ENCODE results near the gene GPSM1.

The GPSM1 gene

GRCh38 chr9:136291306-136292025 lies 35.9 kb upstream of the GPSM1 start:
- DNase-seq = no peak

- no peak for DNase-seq
These were observed 35.3 kb upstream of the GPSM1 start for GRCh38 chr9:136292026-136292538.

GRCh38 chr9:136292591-136293448 lies 34.5 kb upstream of the GPSM1 start:
- no peak for DNase-seq

GRCh38 chr9:136293476-136294077 lies 33.8 kb upstream of the GPSM1 start:
- DNase-seq = no peak

- no peak for DNase-seq
These were observed 32.9 kb upstream of the GPSM1 start for GRCh38 chr9:136294437-136294836.

- DNase-seq = no peak
These were observed 32.3 kb upstream of the GPSM1 start for GRCh38 chr9:136295055-136295454.

- DNase-seq = no peak
These were observed 31.6 kb upstream of the GPSM1 start for GRCh38 chr9:136295542-136296433.

- DNase-seq = no peak
These were observed 30.8 kb upstream of the GPSM1 start for GRCh38 chr9:136296434-136297015.

- DNase-seq = no peak
These were observed 30.2 kb upstream of the GPSM1 start for GRCh38 chr9:136297016-136297691.

- DNase-seq = no peak
These were observed 29.3 kb upstream of the GPSM1 start for GRCh38 chr9:136297766-136298735.

- no peak for DNase-seq
These were observed 28.2 kb upstream of the GPSM1 start for GRCh38 chr9:136299116-136299515.

GRCh38 chr9:136299541-136299940 lies 27.8 kb upstream of the GPSM1 start:
- DNase-seq = no peak

- DNase-seq = no peak
These were observed 27.3 kb upstream of the GPSM1 start for GRCh38 chr9:136300016-136300545.

GRCh38 chr9:136300866-136301265 lies 26.5 kb upstream of the GPSM1 start:
- DNase-seq = no peak

- DNase-seq = no peak
These were observed 24.8 kb upstream of the GPSM1 start for GRCh38 chr9:136302527-136302926.

GRCh38 chr9:136303066-136303824 lies 24.1 kb upstream of the GPSM1 start:
- no peak for DNase-seq

GRCh38 chr9:136303825-136304416 lies 23.4 kb upstream of the GPSM1 start, which contains the start of gene CCDC187:
TSS of gene CCDC187 (minus strand) at chr9:136304094. CDS start at chr9:136303830, 264 bp downstream.
- DNase-seq = no peak

- no peak for DNase-seq
These were observed 22.9 kb upstream of the GPSM1 start for GRCh38 chr9:136304456-136304855.

- DNase-seq = no peak
These were observed 22.4 kb upstream of the GPSM1 start for GRCh38 chr9:136304981-136305380.

Measured in DMS 273 treated with DMSO at 0.1 percent for 48 hours (cell line).